Fibroblast of the aortic adventitia (primary cell): Measurements from ENCODE around the gene MEPCE. TPM values are rescaled to one million over a fixed set of nuclear protein-coding genes. Genes with fewer than 3 reads are reported as not detected.
A peak's percentile ranks its signal among the peaks of the same experiment; 100 is the strongest.

Source experiments
- DNase-seq: peaks from one replicate; pipeline ENCODE4 v3.0.0-alpha.2; 2010; ENCODE audit warnings: low read depth
- H3K4me3 ChIP-seq: 2 replicates; pipeline ENCODE4 v1.5.1; 2011; ENCODE audit warnings: low read depth, mild to moderate bottlenecking, control low read depth, low read length, moderate library complexity
- CTCF ChIP-seq: IDR thresholded peaks from 2 replicates; pipeline ENCODE4 v1.5.1; 2011; ENCODE audit warnings: mild to moderate bottlenecking, low read length, control low read depth, inconsistent platforms; ENCODE audit not compliant: insufficient read depth
- total RNA-seq: library from RNA; depleted of rRNA; stranded (reverse); fragments of >200 nt; gene quantifications from 2 replicates; pipeline ENCODE4 v1.2.3, GENCODE V29; 2012; ENCODE audit warnings: low replicate concordance

MEPCE gene
- total RNA-seq, 1 donor: 48.0 TPM

GRCh38 chr7:100472121-100472851 lies 42.7 kb downstream of the MEPCE start:
- H3K4me3 ChIP-seq: peak overlapping the region; percentile 37
- DNase-seq: no peak
- TF ChIP-seq CTCF: no peak

- no peak for TF ChIP-seq CTCF
- H3K4me3 ChIP-seq: peak overlapping the region; percentile 37
- peak; percentile 79 for DNase-seq
These were observed 43.3 kb downstream of the MEPCE start for GRCh38 chr7:100472854-100473499.

DNA sequence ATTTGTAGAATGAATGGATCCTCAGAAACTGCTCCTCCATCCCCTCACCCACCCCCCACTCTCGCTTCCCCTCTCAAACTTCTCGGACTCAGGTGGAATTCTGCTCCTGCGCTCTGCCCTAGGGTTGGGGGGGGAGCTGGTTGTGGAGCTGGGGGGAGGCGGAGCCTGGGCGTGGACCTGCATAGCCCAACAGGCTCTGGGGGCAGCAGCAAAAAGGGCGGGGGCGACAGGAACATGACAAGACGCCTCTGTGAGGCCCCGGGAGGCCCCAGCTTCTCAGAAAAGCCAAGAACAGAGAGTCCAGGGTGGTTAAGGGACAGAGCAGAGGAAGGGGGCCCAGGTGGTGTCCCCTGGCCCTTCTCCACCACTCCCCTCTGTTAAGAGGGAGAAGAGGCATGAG lies 45.9 kb downstream of the MEPCE start:
- DNase-seq: no peak
- no peak for TF ChIP-seq CTCF
- peak overlapping the region; percentile 93 for H3K4me3 ChIP-seq

- DNase-seq: no peak
- no peak for TF ChIP-seq CTCF
- H3K4me3 ChIP-seq: peak overlapping the region; percentile 93
These were observed 46.6 kb downstream of the MEPCE start for GRCh38 chr7:100476101-100476780.

DNA sequence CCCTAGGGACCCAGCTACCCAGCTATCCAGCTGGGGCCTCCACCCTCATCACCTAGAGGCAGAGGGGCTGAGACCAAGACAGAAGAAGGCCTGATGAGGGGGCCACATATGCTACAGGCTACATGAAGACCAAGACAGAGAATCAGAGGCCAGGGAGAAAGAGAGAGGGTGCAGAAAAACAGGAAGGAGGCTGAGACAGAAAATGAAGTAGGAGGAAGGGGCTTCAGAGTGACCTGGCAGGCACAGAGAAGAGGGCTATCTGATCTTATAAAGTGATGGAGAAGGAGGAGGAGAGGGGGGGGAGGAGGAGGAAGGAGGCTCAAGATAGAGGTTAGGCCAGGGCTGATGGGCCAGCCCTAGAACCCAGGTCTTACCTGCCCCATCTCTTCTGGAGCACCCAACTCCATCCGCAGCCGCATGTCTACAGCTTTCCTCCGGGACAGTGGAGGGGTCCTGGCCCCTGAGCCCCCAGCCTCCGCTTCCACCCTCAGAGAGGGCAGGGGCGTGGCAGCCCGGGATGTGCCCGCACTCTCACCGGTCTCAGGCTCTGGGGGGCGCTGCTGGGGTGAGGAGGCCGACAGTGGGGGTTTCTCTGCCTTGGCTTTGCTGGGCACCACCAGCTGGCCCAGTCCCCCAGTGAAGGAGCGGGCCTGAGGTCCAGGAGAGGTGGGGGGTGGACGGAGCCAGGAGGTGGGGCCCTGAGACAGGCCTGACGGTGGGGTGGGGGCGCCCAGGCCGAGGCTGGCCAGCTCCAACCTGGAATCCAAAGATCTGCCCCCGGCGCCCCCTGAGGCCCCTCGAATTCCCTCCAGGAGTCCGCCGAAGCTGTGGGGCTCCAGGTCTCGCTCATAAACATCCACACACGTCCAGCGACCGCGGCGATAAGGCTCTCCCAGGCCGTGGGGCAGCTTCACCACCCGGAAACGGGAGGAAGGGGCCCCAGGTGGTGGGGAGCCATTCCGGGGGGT lies 47.6 kb downstream of the MEPCE start:
- peak; percentile 41 for TF ChIP-seq CTCF
- peak overlapping the region; percentile 93 for H3K4me3 ChIP-seq
- DNase-seq: no peak

GRCh38 chr7:100477871-100478267 lies 48.2 kb downstream of the MEPCE start:
- DNase-seq: no peak
- H3K4me3 ChIP-seq: peak overlapping the region; percentile 93
- no peak for TF ChIP-seq CTCF
